Progenitor cell of endocrine pancreas (in vitro differentiated cells): ENCODE results near the gene SPATA13. TPM values are rescaled to one million over a fixed set of nuclear protein-coding genes. Genes with fewer than 3 reads are reported as not detected.

ENCODE experiments used
- DNase-seq: peaks from one replicate; pipeline ENCODE4 v3.0.0; 2021; ENCODE audit warnings: low spot score; ENCODE audit not compliant: unreplicated experiment
- H3K27ac Mint-ChIP-seq: 2 replicates; pipeline ENCODE4 v1.8.0; 2021; ENCODE audit warnings: mild to moderate bottlenecking, moderate library complexity, mixed read lengths
- H3K27me3 Mint-ChIP-seq: 2 replicates; pipeline ENCODE4 v1.8.0; 2021; ENCODE audit warnings: mixed read lengths
- H3K36me3 Mint-ChIP-seq: 2 replicates; pipeline ENCODE4 v1.8.0; 2022; ENCODE audit warnings: mixed read lengths; ENCODE audit not compliant: insufficient read depth
- H3K4me1 Mint-ChIP-seq: 2 replicates; pipeline ENCODE4 v1.8.0; 2021; ENCODE audit warnings: low read depth, mixed read lengths
- H3K4me3 Mint-ChIP-seq: 2 replicates; pipeline ENCODE4 v1.8.0; 2021; ENCODE audit warnings: low read depth, mild to moderate bottlenecking, moderate library complexity, mixed read lengths
- H3K9me3 Mint-ChIP-seq: 2 replicates; pipeline ENCODE4 v1.8.0; 2021; ENCODE audit warnings: low read depth, mixed read lengths
- CTCF ChIP-seq: fragments of 200-600 bp; sonication (generic); IDR thresholded peaks from one replicate; pipeline ENCODE4 v1.5.0; 2021; ENCODE audit warnings: antibody characterized with exemption, mild to moderate bottlenecking; ENCODE audit not compliant: unreplicated experiment
- total RNA-seq: library from RNA; stranded (reverse); gene quantifications from 2 replicates; pipeline ENCODE4 v1.2.1, GENCODE V29; 2021

The SPATA13 gene
- total RNA-seq, 1 donor from 2014 or later: 32.5 TPM

- no peak for DNase-seq
- H3K9me3 Mint-ChIP-seq: no peaks in the 10 kb centered on the region
- H3K4me3 Mint-ChIP-seq: no peak overlapping the region
- H3K27ac Mint-ChIP-seq: peak overlapping the region; percentile 67
- TF ChIP-seq CTCF: no peak
- H3K27me3 Mint-ChIP-seq: peaks cover 5% of the 10 kb centered on the region
- peaks cover 29% of the 10 kb centered on the region for H3K4me1 Mint-ChIP-seq
- H3K36me3 Mint-ChIP-seq: no peaks in the 10 kb centered on the region
Observed at GRCh38 chr13:24146961-24147569, 13.5 kb upstream of the SPATA13 start.

- TF ChIP-seq CTCF: no peak
- Mint-ChIP-seq H3K4me1 (peaks cover 31% of the 10 kb centered on the region), H3K27me3 (peaks cover 5% of the 10 kb centered on the region), H3K4me3 (no peak overlapping the region), H3K27ac (peak overlapping the region; percentile 67), H3K9me3 (no peaks in the 10 kb centered on the region), H3K36me3 (no peaks in the 10 kb centered on the region)
- no peak for DNase-seq
Observed at GRCh38 chr13:24147570-24147963, 13.0 kb upstream of the SPATA13 start.

- no peaks in the 10 kb centered on the region for H3K36me3 Mint-ChIP-seq
- H3K27ac Mint-ChIP-seq: peak overlapping the region; percentile 29
- no peak overlapping the region for H3K4me3 Mint-ChIP-seq
- H3K27me3 Mint-ChIP-seq: peaks cover 5% of the 10 kb centered on the region
- peaks cover 42% of the 10 kb centered on the region for H3K4me1 Mint-ChIP-seq
- no peak for DNase-seq
- TF ChIP-seq CTCF: no peak
- H3K9me3 Mint-ChIP-seq: no peaks in the 10 kb centered on the region
Observed at GRCh38 chr13:24148414-24149235, 11.9 kb upstream of the SPATA13 start.

GRCh38 chr13:24149246-24150032, 11.1 kb upstream of the SPATA13 start:
- H3K4me1 Mint-ChIP-seq: peaks cover 48% of the 10 kb centered on the region
- no peaks in the 10 kb centered on the region for H3K9me3 Mint-ChIP-seq
- no peak for DNase-seq
- no peaks in the 10 kb centered on the region for H3K36me3 Mint-ChIP-seq
- no peak overlapping the region for H3K4me3 Mint-ChIP-seq
- no peak for TF ChIP-seq CTCF
- H3K27me3 Mint-ChIP-seq: peaks cover 3% of the 10 kb centered on the region
- peak overlapping the region; percentile 77 for H3K27ac Mint-ChIP-seq

- H3K9me3 Mint-ChIP-seq: no peaks in the 10 kb centered on the region
- no peak overlapping the region for H3K27ac Mint-ChIP-seq
- TF ChIP-seq CTCF: no peak
- H3K4me1 Mint-ChIP-seq: peaks cover 46% of the 10 kb centered on the region
- DNase-seq: no peak
- H3K36me3 Mint-ChIP-seq: no peaks in the 10 kb centered on the region
- H3K27me3 Mint-ChIP-seq: peaks cover 2% of the 10 kb centered on the region
- no peak overlapping the region for H3K4me3 Mint-ChIP-seq
Observed at GRCh38 chr13:24150572-24150971, 9.9 kb upstream of the SPATA13 start.
